PFSK-1 (cell line): ENCODE data around the gene STXBP2.

Source experiments
- POLR2AphosphoS5 ChIP-seq: IDR thresholded peaks from 2 replicates; pipeline ENCODE4 v1.6.1; 2012; ENCODE audit warnings: low read depth, mild to moderate bottlenecking, control low read depth, low read length, moderate library complexity
- SIN3A ChIP-seq: IDR thresholded peaks from 2 replicates; pipeline ENCODE4 v1.6.1; 2012; ENCODE audit warnings: mild to moderate bottlenecking, low read length, moderate library complexity, borderline replicate concordance; ENCODE audit not compliant: insufficient read depth
- TAF1 ChIP-seq: IDR thresholded peaks from 2 replicates; pipeline ENCODE4 v1.6.1; 2012; ENCODE audit warnings: low read length, control low read depth, borderline replicate concordance; ENCODE audit not compliant: insufficient read depth

- TF ChIP-seq TAF1 = no peak
- TF ChIP-seq SIN3A = no peak
- TF ChIP-seq POLR2AphosphoS5 = no peak
Measured at GRCh38 chr19:7617172-7617571, 19.7 kb upstream of the STXBP2 start.
